GM18526 (cell line): ENCODE measurements around the gene ATL2.

ENCODE experiments used
- POLR2A ChIP-seq: IDR thresholded peaks from 3 replicates; pipeline ENCODE4 v1.6.1; 2011; ENCODE audit not compliant: insufficient read length; ENCODE audit errors: extremely low read depth

The ATL2 gene

GRCh38 chr2:38362232-38362631 lies 14.8 kb downstream of the ATL2 start:
- TF ChIP-seq POLR2A = no peak

- TF ChIP-seq POLR2A = no peak
Observed at GRCh38 chr2:38360177-38360576, 16.9 kb downstream of the ATL2 start.

- TF ChIP-seq POLR2A = no peak
Observed at GRCh38 chr2:38353402-38353801, 23.7 kb downstream of the ATL2 start.

- TF ChIP-seq POLR2A = no peak
Observed at GRCh38 chr2:38352336-38352735, 24.7 kb downstream of the ATL2 start.

DNA sequence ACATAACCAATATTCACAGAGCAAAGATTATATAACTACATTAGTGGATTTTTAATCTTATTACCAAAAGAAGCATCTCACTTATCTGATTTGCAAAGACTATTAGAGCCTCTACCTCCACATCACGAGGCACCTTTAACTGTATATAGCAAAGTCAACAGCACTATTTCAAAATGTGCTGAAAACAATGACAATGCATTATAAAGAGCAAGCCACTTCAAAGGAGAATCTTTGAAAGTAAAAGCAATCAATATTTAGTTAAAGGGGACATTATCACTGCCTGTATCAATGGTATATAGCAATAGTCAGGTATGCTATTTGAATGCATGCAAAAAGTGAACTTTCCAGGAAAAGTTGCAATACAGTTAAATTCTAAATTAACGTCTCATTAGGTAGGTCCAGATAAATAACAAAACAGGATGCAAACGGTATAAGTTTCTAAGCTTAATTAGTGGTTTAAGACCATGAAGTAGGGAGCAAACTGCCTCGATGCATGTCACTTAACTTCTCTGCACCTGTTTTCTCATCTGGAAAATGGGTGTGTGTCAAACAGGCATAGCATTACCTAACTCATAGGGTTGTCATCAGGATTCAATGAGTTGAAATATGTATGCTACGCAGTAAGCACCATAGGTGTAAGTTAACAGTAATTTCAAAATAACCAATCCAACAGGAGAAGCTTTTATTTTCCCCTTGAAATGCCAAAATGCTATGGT lies 31.6 kb downstream of the ATL2 start:
- no peak for TF ChIP-seq POLR2A

DNA sequence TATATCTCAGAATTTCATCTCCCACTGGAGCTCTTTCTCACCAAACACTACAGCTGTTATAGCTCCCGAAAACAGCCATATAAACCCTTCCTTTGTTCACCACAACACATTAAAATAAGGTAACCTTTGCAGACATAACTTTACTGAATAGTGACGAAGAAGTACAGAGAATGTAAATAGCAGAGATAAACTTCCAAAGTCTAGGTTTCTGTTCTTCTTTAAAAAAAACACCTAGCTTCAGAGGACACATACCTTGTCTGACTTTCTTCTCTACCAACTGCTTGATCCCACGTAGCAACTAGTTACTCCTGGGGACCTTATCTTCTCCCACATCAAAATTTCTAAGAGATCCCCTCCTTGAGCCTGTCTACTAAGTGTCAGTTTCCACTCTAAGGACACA lies 32.3 kb downstream of the ATL2 start:
- TF ChIP-seq POLR2A = no peak

DNA sequence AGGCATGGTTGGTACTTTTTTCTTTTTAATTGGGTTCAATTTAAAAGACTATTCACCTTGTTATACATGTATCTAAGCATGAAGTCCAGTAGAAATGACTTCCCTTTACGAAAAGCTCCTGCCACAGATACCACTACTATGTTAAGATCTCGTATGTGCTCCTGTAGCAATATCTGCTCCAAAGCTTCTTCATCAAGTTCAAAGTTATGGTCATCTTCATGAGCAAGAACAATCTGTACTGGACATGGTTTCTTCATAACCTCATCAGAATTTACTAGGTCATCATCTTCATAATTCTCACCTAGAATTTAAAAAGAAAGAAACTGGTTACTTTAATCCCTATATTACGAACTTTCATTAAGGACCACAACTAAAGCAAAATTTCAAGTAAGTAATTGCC lies 33.9 kb downstream of the ATL2 start:
- no peak for TF ChIP-seq POLR2A

GRCh38 chr2:38336621-38337020 lies 40.5 kb downstream of the ATL2 start:
- TF ChIP-seq POLR2A = no peak

GRCh38 chr2:38330754-38331153 lies 46.3 kb downstream of the ATL2 start:
- TF ChIP-seq POLR2A = no peak

- no peak for TF ChIP-seq POLR2A
Observed at GRCh38 chr2:38327580-38327979, 49.5 kb downstream of the ATL2 start.

DNA sequence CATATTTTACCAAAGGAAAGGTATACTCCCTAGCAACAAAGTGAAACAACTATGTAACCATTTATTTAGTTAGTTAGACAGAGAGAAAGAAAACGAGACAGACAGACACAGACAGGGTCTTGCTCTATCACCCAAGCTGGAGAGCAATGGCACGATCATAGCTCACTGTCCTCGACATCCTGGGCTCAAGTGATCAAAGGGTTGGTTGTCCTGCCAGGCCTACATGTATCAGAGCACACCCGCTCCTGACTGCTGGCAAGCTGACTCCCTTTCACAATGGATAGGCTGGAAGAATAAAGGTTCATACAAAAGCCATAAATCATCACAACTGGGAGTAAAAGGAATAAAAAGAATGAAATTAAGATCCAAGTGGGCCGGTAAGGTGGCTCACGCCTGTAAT lies 53.5 kb downstream of the ATL2 start:
- no peak for TF ChIP-seq POLR2A

GRCh38 chr2:38322224-38322914 lies 54.7 kb downstream of the ATL2 start:
- no peak for TF ChIP-seq POLR2A

GRCh38 chr2:38317725-38318124 lies 59.3 kb downstream of the ATL2 start:
- TF ChIP-seq POLR2A = no peak

DNA sequence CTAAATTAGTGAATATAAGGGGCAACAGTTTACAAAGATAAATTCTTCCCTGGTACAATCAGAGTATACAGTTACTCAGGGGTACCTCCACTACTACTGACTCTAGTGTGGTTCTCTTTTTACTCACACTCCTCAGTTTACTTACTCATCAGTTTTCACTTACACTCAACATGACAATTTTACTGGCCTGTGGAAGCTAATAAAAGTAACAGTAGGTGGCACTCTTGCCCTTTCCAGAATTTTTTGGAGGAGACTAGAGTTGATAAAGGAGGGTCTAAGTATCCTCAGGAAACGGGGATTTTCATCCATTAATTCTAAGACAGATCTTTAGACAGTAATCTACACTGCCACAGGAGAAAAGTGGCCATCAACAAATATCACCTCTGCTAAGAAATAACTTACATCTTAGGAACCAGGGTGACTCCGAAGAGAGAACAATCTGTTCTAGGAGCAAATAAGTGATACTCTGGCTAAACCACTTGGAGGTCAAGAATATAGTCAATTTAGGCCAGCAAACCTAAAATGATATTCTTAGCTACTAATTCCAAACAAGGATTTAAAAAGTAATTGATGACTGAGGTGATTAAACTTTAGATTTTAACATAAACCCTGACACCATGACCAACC lies 61.3 kb downstream of the ATL2 start:
- TF ChIP-seq POLR2A = no peak

DNA sequence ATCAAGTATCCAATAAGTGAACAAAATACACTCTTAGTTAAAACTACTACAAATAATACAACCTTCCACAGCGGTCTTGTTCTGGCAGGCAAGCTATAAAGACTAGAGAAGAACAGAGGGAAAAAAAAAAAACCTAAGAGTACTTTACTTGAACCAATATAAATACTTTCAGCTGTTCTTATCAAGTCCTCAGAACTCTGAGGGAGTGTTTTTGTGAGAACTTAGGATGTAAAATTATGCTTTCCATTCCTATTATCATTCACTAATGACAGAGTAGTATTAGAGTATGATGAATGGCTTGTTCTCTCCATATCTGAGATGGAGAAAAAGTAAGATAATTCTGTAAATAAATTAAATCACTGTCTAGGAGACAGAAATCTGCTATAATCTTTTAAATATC lies 68.3 kb downstream of the ATL2 start:
- no peak for TF ChIP-seq POLR2A

DNA sequence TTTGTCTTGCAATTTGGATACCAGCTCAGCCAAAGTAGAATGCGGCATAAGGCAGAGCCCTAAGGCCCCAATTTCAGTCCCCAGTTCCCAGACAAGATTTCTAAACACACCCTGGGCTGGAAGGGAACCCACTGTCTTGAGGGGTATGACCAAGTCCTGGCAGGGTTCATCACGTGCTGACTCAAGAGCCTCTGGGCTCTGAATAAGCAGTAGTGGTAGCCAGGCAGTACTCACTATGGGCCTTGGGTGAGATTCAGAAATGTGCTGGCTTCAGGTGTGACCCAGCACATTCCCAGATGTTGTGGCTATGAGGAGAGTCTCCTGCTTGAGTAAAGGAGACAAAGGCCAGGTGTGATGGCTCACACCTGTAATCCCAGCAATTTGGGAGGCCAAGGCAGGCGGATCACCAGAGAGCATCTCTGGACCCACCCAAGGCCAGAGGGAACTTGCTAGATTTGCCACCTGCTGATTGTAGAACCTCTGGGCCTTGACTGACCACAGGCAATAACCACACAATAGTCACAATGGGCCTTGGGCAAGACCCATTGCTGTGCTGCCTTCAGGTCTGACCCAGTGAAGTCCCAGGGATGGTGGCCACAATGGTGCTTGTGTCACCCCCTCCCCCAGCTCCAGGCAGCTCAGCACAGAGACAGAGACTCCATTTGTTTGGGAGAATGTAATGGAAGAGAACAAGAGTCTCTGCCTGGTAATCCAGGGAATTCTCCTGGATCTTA lies 74.9 kb downstream of the ATL2 start:
- no peak for TF ChIP-seq POLR2A

- no peak for TF ChIP-seq POLR2A
Observed at GRCh38 chr2:38301340-38301968, 75.6 kb downstream of the ATL2 start.
